GM12864 (cell line): Measurements from ENCODE around the gene MYH7B.

Experiments
- DNase-seq: peaks from one replicate; pipeline ENCODE4 v3.0.0-alpha.2; 2011; ENCODE audit warnings: low read depth
- H3K4me3 ChIP-seq: 2 replicates; pipeline ENCODE4 v1.5.1; 2011; ENCODE audit warnings: mild to moderate bottlenecking, low read depth, low read length, control low read depth
- TF ChIP-seq, protein P1 (sequence below): IDR thresholded peaks from 2 replicates; pipeline ENCODE4 v1.5.1; 2011; ENCODE audit warnings: low read depth, mild to moderate bottlenecking, moderate library complexity, low read length, control low read depth, inconsistent platforms; ENCODE audit errors: missing control alignments

Gene MYH7B

DNA sequence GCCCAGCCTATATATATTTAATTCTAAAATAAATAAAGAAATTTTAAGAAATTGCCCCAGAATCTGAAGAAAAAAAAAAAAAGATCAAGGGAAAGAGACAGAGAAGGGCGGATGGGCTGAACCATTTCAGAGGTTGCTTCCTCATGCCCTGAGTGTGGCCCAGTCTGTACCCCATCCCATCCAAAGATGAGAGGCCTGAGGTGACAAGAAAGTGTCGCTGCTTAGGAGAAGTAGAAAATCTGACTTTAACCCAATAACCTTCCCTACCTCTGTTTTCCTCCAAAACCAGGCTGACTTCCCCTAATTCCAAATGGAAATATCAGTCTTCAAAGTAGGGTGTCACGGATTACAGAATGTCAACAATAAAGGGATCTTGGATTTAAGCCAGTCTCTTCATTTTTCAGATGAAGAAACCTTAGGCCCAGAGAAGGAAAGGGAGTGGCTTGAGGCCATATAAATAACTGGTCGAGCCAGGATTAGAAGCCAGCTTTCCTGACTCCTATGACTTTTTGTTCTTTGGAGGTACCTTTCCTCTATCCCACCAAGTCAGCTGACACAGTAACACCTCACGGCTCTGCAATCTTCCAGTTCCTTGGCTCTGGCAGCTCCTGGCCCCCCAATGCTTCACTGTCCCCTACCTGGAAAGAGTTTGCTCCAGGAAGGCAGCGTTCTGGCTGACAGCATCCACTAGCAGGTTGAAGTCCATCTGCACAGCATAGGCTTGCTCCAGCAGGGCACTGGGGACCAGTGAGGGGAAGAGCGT lies 10.2 kb upstream of the MYH7B start:
- no peak for DNase-seq
- TF ChIP-seq, protein P1, sequence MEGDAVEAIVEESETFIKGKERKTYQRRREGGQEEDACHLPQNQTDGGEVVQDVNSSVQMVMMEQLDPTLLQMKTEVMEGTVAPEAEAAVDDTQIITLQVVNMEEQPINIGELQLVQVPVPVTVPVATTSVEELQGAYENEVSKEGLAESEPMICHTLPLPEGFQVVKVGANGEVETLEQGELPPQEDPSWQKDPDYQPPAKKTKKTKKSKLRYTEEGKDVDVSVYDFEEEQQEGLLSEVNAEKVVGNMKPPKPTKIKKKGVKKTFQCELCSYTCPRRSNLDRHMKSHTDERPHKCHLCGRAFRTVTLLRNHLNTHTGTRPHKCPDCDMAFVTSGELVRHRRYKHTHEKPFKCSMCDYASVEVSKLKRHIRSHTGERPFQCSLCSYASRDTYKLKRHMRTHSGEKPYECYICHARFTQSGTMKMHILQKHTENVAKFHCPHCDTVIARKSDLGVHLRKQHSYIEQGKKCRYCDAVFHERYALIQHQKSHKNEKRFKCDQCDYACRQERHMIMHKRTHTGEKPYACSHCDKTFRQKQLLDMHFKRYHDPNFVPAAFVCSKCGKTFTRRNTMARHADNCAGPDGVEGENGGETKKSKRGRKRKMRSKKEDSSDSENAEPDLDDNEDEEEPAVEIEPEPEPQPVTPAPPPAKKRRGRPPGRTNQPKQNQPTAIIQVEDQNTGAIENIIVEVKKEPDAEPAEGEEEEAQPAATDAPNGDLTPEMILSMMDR: no peak

DNA sequence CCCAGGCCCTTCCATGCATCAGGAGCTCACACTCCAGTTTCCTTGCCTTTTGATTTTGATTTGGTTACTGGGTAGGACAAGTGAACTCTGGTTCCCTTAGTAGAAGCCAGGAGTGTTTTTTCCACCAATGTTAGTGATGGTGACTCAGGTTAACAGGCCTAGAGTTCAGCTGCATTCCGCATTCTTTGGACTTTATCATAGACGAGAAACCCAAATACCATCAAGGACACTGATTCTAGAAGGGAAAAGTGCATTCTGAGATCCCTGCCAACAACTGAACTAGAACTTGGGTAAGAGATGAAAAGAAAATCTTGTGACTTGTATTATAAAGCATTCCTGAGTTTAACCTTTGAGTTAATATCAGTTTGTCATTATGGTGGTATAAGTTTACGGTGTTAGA lies 9.0 kb upstream of the MYH7B start:
- no peak for DNase-seq
- no peak overlapping the region for H3K4me3 ChIP-seq
- TF ChIP-seq, protein P1: no peak

More for the DNA sequence above, 10.2 kb upstream of the MYH7B start:
- H3K4me3 ChIP-seq: no peak overlapping the region

DNA sequence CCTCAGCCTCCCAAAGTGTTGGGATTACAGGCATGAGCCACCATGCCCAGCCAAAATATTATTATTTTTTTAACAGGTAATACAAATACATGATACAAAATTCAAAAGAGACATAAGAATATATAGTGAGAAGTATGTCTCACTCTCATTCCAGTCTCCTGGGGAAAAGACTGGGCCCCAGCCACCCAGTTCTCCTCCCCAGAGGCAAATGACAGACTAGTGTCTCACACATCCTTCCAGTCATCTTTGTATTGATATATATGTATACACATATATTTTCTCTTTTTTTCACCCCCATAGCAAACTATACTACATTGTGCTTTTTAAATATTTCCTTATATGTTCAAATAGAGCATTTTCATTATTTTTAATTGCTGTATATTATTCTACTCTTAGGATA lies 8.3 kb upstream of the MYH7B start:
- TF ChIP-seq, protein P1: no peak
- no peak for DNase-seq
- H3K4me3 ChIP-seq: no peak overlapping the region

DNA sequence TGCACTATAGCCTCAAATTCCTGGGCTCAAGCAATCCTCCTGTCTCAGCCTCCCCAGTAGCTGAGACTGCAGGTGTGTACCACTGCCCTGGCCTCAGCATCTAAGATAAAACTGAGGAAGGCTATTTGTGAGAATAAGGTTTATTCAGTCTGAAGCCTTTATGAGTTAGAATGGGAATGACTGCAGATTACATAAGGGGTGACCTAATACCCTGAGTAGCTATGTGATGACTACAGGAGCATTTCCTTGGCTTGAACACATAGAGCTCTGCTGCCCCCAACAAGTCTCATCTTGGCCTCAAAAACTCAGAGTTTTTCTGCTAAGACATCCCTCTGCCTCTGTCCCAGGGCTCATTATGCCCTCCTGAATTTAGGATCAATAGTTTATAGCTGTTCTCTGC lies 7.6 kb upstream of the MYH7B start:
- no peak overlapping the region for H3K4me3 ChIP-seq
- TF ChIP-seq, protein P1: no peak
- no peak for DNase-seq

DNA sequence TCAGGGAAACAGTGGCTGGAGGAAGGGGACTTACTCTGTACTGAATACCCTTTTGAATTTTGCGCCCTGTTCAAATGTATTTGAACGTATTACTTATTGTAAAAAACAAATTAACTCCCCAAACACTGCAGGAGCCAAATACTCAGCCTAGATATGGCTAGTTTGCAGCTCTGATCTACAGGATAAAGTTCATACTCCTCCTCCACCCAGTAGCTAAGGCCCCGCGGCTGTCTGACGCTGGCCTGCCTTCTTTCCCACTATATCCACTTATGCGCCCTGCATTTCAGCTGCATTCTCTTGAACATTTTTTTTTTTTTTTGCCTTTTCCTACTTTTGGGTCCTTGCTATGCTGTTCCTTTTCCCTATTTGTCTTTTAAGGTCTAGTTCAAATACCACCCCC lies 6.5 kb upstream of the MYH7B start:
- no peak for DNase-seq
- H3K4me3 ChIP-seq: no peak overlapping the region
- TF ChIP-seq, protein P1: no peak

DNA sequence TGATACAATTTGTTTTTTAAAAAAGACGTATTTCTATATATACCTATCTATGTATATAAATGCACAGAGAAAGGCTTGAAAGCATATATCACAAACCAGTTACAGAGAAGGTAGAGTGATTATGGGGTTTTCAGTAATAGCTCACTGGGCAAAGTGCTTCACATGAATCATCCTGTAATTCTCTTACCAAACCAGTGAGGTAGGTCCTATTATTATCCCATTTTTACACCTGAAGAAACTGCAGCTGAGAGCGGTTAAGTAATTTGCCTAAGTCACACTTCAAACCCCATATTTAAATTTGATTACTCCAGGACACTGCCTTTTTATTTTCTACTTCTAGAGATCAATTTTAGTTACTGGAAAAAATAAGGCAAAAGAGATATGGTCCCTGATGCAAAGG lies 4.4 kb upstream of the MYH7B start:
- H3K4me3 ChIP-seq: no peak overlapping the region
- TF ChIP-seq, protein P1: no peak
- no peak for DNase-seq

DNA sequence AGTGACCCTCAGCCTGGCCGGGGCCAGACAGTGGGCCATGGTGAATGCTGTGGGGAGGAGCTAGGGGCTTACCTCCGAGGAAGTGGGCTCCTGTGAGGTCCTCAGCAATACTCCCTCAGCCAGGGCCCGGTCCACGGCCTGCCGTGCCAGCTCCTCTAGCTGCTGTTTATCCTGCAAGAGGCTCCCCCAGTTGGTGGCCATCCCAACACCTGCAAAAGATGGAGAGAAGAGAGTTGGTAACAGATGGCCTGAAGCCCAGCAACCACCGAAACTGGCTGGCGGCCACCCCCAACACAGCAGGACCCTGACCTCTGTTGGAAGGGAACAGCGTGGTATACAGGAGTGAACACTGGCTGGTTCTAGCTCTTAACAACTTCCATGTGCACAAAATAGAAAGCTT lies 4.0 kb upstream of the MYH7B start:
- no peak for DNase-seq
- TF ChIP-seq, protein P1: no peak
- no peak overlapping the region for H3K4me3 ChIP-seq
